ENCODE data around the gene CASP8. TPM values are rescaled to one million over a fixed set of nuclear protein-coding genes. Genes with fewer than 3 reads are reported as not detected.

The CASP8 gene
- total and polyA plus RNA-seq, 9 of the 15 experiments (the other 6 are each of a cell fraction or from before 2014, with no cell fraction given): 10.2 to 31.4 (median 19.4) TPM

GRCh38 chr2:201233192-201233811, 27.0 kb upstream of the CASP8 start (continued):
- TF ChIP-seq MNT (conservative IDR thresholded peaks at IDR 0.05) (peak; percentile 75 to 88), ZC3H8 (IDR thresholded peaks at IDR 0.05) (no peak), ZNF609 (CRISPR knock-in tag; IDR thresholded peaks at IDR 0.05; ENCODE audit: borderline replicate concordance) (no peak), ZC3H11A (IDR thresholded peaks at IDR 0.05; ENCODE audit: low read depth, low read length) (no peak), HDAC1 (IDR thresholded peaks at IDR 0.05) (peak in 1 of 2 experiments; percentile 92; a peak in 2 of 4 replicates), STAT5B (CRISPR knock-in tag; IDR thresholded peaks at IDR 0.05) (no peak), MYC (IDR thresholded peaks at IDR 0.05; ENCODE audit: low read depth, low read length) (peak; percentile 65), MYC (CRISPR knock-in tag; IDR thresholded peaks at IDR 0.05; ENCODE audit: borderline replicate concordance, low read depth) (no peak), HBP1 (CRISPR knock-in tag; IDR thresholded peaks at IDR 0.05) (no peak), KLF1 (tag; IDR thresholded peaks at IDR 0.05) (no peak), NRF1 (conservative IDR thresholded peaks at IDR 0.05 in 1 of 2, IDR thresholded peaks at IDR 0.05 in 1 of 2) (0 out of 4 replicates have a peak, but pooled peaks of 1 of the 2 experiments have one; percentile 13)
- TF ChIP-seq, protein P1, sequence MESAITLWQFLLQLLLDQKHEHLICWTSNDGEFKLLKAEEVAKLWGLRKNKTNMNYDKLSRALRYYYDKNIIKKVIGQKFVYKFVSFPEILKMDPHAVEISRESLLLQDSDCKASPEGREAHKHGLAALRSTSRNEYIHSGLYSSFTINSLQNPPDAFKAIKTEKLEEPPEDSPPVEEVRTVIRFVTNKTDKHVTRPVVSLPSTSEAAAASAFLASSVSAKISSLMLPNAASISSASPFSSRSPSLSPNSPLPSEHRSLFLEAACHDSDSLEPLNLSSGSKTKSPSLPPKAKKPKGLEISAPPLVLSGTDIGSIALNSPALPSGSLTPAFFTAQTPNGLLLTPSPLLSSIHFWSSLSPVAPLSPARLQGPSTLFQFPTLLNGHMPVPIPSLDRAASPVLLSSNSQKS (CRISPR knock-in tag; IDR thresholded peaks at IDR 0.05): no peak
- TF ChIP-seq, protein P2, sequence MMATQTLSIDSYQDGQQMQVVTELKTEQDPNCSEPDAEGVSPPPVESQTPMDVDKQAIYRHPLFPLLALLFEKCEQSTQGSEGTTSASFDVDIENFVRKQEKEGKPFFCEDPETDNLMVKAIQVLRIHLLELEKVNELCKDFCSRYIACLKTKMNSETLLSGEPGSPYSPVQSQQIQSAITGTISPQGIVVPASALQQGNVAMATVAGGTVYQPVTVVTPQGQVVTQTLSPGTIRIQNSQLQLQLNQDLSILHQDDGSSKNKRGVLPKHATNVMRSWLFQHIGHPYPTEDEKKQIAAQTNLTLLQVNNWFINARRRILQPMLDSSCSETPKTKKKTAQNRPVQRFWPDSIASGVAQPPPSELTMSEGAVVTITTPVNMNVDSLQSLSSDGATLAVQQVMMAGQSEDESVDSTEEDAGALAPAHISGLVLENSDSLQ (IDR thresholded peaks at IDR 0.05): peak; percentile 73
